DOHH2 (cell line): ENCODE measurements around the gene PEG3.

ENCODE experiments used
- H3F3A ChIP-seq: fragments of 200-600 bp; sonication (generic), shearing (Covaris generic); 2 replicates; pipeline ENCODE4 v1.6.0; 2016; ENCODE audit warnings: antibody characterized with exemption, mild to moderate bottlenecking; ENCODE audit not compliant: control insufficient read depth, insufficient read depth
- H3K27ac ChIP-seq: fragments of 200-600 bp; sonication (generic); 2 replicates; pipeline ENCODE4 v1.5.1; 2014; ENCODE audit warnings: low read depth, mild to moderate bottlenecking, low read length, moderate library complexity
- H3K27me3 ChIP-seq: fragments of 200-600 bp; sonication (generic); 2 replicates; pipeline ENCODE4 v1.6.1; 2014; ENCODE audit warnings: mild to moderate bottlenecking, low read length, mixed read lengths; ENCODE audit not compliant: control insufficient read depth
- H3K36me3 ChIP-seq: fragments of 200-600 bp; sonication (generic); 2 replicates; pipeline ENCODE4 v1.6.1; 2014; ENCODE audit warnings: mild to moderate bottlenecking, low read length, moderate library complexity, mixed read lengths; ENCODE audit not compliant: control insufficient read depth
- H3K4me1 ChIP-seq: fragments of 200-600 bp; sonication (generic); 2 replicates; pipeline ENCODE4 v1.6.1; 2014; ENCODE audit warnings: mild to moderate bottlenecking, low read length, mixed read lengths; ENCODE audit not compliant: control insufficient read depth
- H3K4me2 ChIP-seq: fragments of 200-600 bp; sonication (generic); 2 replicates; pipeline ENCODE4 v1.6.0; 2014; ENCODE audit warnings: mild to moderate bottlenecking, low read length, moderate library complexity
- H3K4me3 ChIP-seq: fragments of 200-600 bp; sonication (generic); 2 replicates; pipeline ENCODE4 v1.5.1; 2014; ENCODE audit warnings: mild to moderate bottlenecking, low read length, mixed read lengths
- H3K79me2 ChIP-seq: fragments of 200-600 bp; sonication (generic); 2 replicates; pipeline ENCODE4 v1.6.1; 2014; ENCODE audit warnings: mild to moderate bottlenecking, low read length, mixed read lengths; ENCODE audit not compliant: control insufficient read depth
- H3K9me2 ChIP-seq: fragments of 200-600 bp; sonication (generic); replicated peaks from 2 replicates; pipeline ENCODE4 v1.6.1; 2014; ENCODE audit warnings: mild to moderate bottlenecking, low read length, mixed read lengths; ENCODE audit not compliant: control insufficient read depth
- H3K9me3 ChIP-seq: fragments of 200-600 bp; sonication (generic); 2 replicates; pipeline ENCODE4 v1.6.1; 2014; ENCODE audit warnings: antibody characterized with exemption, low read length, mixed read lengths; ENCODE audit not compliant: control insufficient read depth, insufficient read depth
- H4K20me1 ChIP-seq: fragments of 200-600 bp; sonication (generic); 2 replicates; pipeline ENCODE4 v1.6.0; 2014; ENCODE audit warnings: low read depth, mild to moderate bottlenecking, antibody characterized with exemption, low read length, moderate library complexity; ENCODE audit not compliant: control insufficient read depth, insufficient read depth
- CTCF ChIP-seq: fragments of 200-600 bp; sonication (generic); IDR thresholded peaks from one replicate; pipeline ENCODE4 v1.5.1; 2014; ENCODE audit warnings: antibody characterized with exemption, mild to moderate bottlenecking, low read depth, low read length; ENCODE audit not compliant: poor library complexity, severe bottlenecking
- EZH2phosphoT487 ChIP-seq: fragments of 200-600 bp; sonication (generic); IDR thresholded peaks from 2 replicates; pipeline ENCODE4 v1.6.1; 2017; ENCODE audit warnings: borderline replicate concordance, mild to moderate bottlenecking, antibody characterized with exemption, low read length, moderate library complexity, mixed read lengths

Gene PEG3

DNA sequence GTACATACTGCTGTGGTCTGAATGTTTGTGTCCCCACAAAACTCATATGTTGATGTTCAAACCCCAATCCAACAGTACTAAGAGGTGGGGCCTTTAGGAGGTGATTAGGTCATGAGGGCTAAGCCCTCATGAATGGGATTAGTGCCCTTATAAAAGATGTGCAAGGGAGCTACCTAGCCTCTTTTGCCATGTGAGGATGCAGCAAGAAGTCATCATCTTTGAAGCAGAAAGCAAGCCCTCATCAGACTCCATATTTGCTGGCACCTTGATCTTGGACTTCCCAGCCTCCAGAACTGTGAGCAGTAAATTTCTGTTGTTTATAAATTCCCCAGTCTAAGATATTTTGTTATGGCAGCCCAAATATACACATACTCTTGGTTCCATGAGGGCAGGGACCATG lies 33.9 kb downstream of the PEG3 start:
- Histone ChIP-seq H3K9me2 (no peaks in the 10 kb centered on the region), H3K4me1 (no peaks in the 10 kb centered on the region), H3K4me3 (no peak overlapping the region), H3K9me3 (peaks cover 2% of the 10 kb centered on the region; the same call in 1 of the 2 replicates), H3K79me2 (no peaks in the 10 kb centered on the region), H3K4me2 (no peak overlapping the region), H3K27me3 (no peaks in the 10 kb centered on the region), H3K27ac (no peak overlapping the region), H3K36me3 (no peaks in the 10 kb centered on the region), H3F3A (no peaks in the 10 kb centered on the region), H4K20me1 (no peaks in the 10 kb centered on the region)
- TF ChIP-seq CTCF (no peak), EZH2phosphoT487 (no peak)
